HepG2 (cell line): ENCODE measurements around the gene NMNAT1. TPM values are rescaled to one million over a fixed set of nuclear protein-coding genes. Genes with fewer than 3 reads are reported as not detected.

Source experiments
- ATF1 ChIP-seq: IDR thresholded peaks from 2 replicates; pipeline ENCODE4 v1.6.1; 2016; ENCODE audit warnings: mild to moderate bottlenecking, control low read depth
- CHD2 ChIP-seq: IDR thresholded peaks from 2 replicates; pipeline ENCODE4 v1.6.1; 2011; ENCODE audit warnings: low read depth, low read length, improper control_type of control experiment
- GATAD2A ChIP-seq: IDR thresholded peaks from 2 replicates; pipeline ENCODE4 v1.6.1; 2016
- JUNB ChIP-seq: sonication (generic); formaldehyde crosslinking; IDR thresholded peaks from 2 replicates; pipeline ENCODE4 v1.8.0; 2022; ENCODE audit warnings: missing genetic modification reagents, mild to moderate bottlenecking, borderline replicate concordance
- MBNL3 ChIP-seq: fragments of 250-450 bp; sonication (Bioruptor Pico); conservative IDR thresholded peaks from 2 replicates; pipeline ENCODE4 v1.8.0; 2022; ENCODE audit warnings: mild to moderate bottlenecking, inconsistent platforms
- MIER3 ChIP-seq: IDR thresholded peaks from 2 replicates; pipeline ENCODE4 v1.6.1; 2016; ENCODE audit warnings: missing compliant biosample characterization, borderline replicate concordance
- MYC ChIP-seq: sonication (generic); formaldehyde crosslinking; IDR thresholded peaks from 2 replicates; pipeline ENCODE4 v1.9.0; 2021; ENCODE audit warnings: missing genetic modification reagents, borderline replicate concordance
- NR1H2 ChIP-seq: sonication (generic); formaldehyde crosslinking; IDR thresholded peaks from 2 replicates; pipeline ENCODE4 v1.8.1; 2022; ENCODE audit warnings: low read depth, missing genetic modification reagents, borderline replicate concordance
- SAFB2 ChIP-seq: sonication (generic); formaldehyde crosslinking; IDR thresholded peaks from 2 replicates; pipeline ENCODE4 v1.5.1; 2020; ENCODE audit warnings: missing genetic modification reagents, low read depth, mild to moderate bottlenecking, borderline replicate concordance
- SP5 ChIP-seq: IDR thresholded peaks from 2 replicates; pipeline ENCODE4 v1.6.1; 2016; ENCODE audit warnings: low read depth, borderline replicate concordance
- ZNF337 ChIP-seq: sonication (generic); formaldehyde crosslinking; IDR thresholded peaks from 2 replicates; pipeline ENCODE4 v1.5.1; 2020; ENCODE audit warnings: missing genetic modification reagents, low read depth, mild to moderate bottlenecking, borderline replicate concordance
- ZNF570 ChIP-seq: sonication (generic); formaldehyde crosslinking; IDR thresholded peaks from 2 replicates; pipeline ENCODE4 v1.4.0; 2020; ENCODE audit warnings: mild to moderate bottlenecking, missing genetic modification reagents, borderline replicate concordance
- polyA plus RNA-seq, 8 experiments: library from polyadenylated mRNA; depleted of rRNA in 3 of 8; stranded (reverse) in 7 of 8; unstranded in 1 of 8; fragments of >200 nt; fragmentation: Illumina TruSeq in 4 of 8; extraction: Trizol in 4 of 8; gene quantifications; 2 replicates each; pipeline versions ENCODE4 v1.2.1 to v1.2.3, GENCODE V29; 2011 to 2016; ENCODE audit warnings: low read depth in 4 of 8, missing spikeins in 1 of 8, mixed read lengths in 1 of 8; ENCODE audit not compliant: insufficient read depth in 1 of 8
- total RNA-seq, 5 experiments: library from RNA; depleted of rRNA; stranded (reverse); fragments of >200 nt; fragmentation: Illumina TruSeq; extraction: Trizol; gene quantifications; 2 replicates each; pipeline ENCODE4 v1.2.3, GENCODE V29; 2016; ENCODE audit warnings: low read depth in 1 of 5
- TF ChIP-seq, protein P1 (sequence below): sonication (generic); formaldehyde crosslinking; IDR thresholded peaks from 2 replicates; pipeline ENCODE4 v1.9.0; 2021; ENCODE audit warnings: missing genetic modification reagents, mild to moderate bottlenecking, borderline replicate concordance
- TF ChIP-seq, protein P2 (sequence below): sonication (generic); formaldehyde crosslinking; IDR thresholded peaks from 2 replicates; pipeline ENCODE4 v1.5.0; 2020; ENCODE audit warnings: missing genetic modification reagents
- TF ChIP-seq, protein P3 (sequence below): sonication (generic); formaldehyde crosslinking; IDR thresholded peaks from 2 replicates; pipeline ENCODE4 v1.4.0; 2020; ENCODE audit warnings: missing genetic modification reagents, borderline replicate concordance
- TF ChIP-seq, protein P4 (sequence below): IDR thresholded peaks from 2 replicates; pipeline ENCODE4 v1.6.1; 2016; ENCODE audit warnings: low read depth
- TF ChIP-seq, protein P5 (sequence below): sonication (generic); formaldehyde crosslinking; IDR thresholded peaks from 2 replicates; pipeline ENCODE4 v1.4.0; 2020; ENCODE audit warnings: mild to moderate bottlenecking, missing genetic modification reagents

NMNAT1 gene
- total and polyA plus RNA-seq, 2 of the 13 experiments (the other 11 are each of a cell fraction or from before 2014, with no cell fraction given): 5.6 to 12.2 TPM

DNA sequence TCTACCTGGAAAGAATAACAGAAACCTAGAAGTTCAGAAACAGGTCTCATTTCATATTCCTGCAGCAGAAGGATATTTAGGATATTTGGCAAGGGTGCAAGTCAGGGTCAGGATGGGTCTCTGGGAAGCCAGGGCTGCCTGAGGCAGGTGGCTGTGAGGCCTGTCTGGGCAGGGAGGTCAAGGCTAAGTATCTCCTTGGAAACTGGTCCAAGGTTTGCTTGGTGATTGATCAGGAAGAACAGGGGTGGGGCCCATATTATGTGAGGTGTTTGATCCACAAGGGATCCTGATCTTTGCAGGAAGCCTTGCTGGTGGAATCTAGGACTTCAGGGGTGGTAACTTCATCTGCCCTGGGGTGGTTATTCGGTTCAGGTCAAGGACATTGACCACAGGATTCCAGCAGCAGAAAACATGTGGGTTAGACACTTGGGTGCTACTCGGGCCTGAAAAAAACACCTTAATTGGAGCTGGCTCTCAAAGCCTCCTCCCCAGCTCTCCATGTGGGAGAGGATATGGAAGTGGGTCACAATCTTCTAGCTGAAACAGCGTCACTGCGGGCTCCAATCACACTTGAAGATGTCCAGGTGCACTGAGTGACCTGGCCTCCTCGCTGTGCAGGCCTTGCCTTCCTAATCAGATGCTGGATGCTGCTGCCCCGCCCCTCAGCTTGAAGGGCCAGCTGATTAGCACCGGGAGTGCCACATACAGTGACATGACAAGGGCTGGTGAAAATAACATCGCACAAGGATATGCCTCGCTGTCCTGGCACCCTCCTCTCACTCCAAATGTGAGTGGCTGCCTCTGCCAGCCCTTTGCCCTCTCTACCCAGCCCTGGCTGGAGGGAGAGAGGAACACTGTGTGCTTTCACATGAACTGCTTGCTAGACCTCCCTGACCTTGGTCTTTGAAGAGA lies 41.9 kb upstream of the NMNAT1 start (continued):
- peak; percentile 31; the same call in 1 of the 2 replicates for TF ChIP-seq MYC (CRISPR knock-in tag)
- TF ChIP-seq SAFB2 (CRISPR knock-in tag): no peak
- no peak for TF ChIP-seq CHD2
- TF ChIP-seq, protein P1, sequence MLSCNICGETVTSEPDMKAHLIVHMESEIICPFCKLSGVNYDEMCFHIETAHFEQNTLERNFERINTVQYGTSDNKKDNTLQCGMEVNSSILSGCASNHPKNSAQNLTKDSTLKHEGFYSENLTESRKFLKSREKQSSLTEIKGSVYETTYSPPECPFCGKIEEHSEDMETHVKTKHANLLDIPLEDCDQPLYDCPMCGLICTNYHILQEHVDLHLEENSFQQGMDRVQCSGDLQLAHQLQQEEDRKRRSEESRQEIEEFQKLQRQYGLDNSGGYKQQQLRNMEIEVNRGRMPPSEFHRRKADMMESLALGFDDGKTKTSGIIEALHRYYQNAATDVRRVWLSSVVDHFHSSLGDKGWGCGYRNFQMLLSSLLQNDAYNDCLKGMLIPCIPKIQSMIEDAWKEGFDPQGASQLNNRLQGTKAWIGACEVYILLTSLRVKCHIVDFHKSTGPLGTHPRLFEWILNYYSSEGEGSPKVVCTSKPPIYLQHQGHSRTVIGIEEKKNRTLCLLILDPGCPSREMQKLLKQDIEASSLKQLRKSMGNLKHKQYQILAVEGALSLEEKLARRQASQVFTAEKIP (CRISPR knock-in tag): no peak
- TF ChIP-seq, protein P2, sequence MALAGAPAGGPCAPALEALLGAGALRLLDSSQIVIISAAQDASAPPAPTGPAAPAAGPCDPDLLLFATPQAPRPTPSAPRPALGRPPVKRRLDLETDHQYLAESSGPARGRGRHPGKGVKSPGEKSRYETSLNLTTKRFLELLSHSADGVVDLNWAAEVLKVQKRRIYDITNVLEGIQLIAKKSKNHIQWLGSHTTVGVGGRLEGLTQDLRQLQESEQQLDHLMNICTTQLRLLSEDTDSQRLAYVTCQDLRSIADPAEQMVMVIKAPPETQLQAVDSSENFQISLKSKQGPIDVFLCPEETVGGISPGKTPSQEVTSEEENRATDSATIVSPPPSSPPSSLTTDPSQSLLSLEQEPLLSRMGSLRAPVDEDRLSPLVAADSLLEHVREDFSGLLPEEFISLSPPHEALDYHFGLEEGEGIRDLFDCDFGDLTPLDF (CRISPR knock-in tag): no peak
- TF ChIP-seq ZNF337: no peak
- TF ChIP-seq MBNL3 (CRISPR knock-in tag): no peak
- TF ChIP-seq NR1H2 (CRISPR knock-in tag): no peak
- TF ChIP-seq SP5 (CRISPR knock-in tag): peak; percentile 78
- TF ChIP-seq JUNB (CRISPR knock-in tag): no peak
- no peak for TF ChIP-seq ZNF570 (CRISPR knock-in tag)
- TF ChIP-seq, protein P3, sequence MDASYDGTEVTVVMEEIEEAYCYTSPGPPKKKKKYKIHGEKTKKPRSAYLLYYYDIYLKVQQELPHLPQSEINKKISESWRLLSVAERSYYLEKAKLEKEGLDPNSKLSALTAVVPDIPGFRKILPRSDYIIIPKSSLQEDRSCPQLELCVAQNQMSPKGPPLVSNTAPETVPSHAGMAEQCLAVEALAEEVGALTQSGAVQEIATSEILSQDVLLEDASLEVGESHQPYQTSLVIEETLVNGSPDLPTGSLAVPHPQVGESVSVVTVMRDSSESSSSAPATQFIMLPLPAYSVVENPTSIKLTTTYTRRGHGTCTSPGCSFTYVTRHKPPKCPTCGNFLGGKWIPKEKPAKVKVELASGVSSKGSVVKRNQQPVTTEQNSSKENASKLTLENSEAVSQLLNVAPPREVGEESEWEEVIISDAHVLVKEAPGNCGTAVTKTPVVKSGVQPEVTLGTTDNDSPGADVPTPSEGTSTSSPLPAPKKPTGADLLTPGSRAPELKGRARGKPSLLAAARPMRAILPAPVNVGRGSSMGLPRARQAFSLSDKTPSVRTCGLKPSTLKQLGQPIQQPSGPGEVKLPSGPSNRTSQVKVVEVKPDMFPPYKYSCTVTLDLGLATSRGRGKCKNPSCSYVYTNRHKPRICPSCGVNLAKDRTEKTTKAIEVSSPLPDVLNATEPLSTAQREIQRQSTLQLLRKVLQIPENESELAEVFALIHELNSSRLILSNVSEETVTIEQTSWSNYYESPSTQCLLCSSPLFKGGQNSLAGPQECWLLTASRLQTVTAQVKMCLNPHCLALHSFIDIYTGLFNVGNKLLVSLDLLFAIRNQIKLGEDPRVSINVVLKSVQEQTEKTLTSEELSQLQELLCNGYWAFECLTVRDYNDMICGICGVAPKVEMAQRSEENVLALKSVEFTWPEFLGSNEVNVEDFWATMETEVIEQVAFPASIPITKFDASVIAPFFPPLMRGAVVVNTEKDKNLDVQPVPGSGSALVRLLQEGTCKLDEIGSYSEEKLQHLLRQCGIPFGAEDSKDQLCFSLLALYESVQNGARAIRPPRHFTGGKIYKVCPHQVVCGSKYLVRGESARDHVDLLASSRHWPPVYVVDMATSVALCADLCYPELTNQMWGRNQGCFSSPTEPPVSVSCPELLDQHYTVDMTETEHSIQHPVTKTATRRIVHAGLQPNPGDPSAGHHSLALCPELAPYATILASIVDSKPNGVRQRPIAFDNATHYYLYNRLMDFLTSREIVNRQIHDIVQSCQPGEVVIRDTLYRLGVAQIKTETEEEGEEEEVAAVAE (CRISPR knock-in tag): no peak
- no peak for TF ChIP-seq ATF1 (CRISPR knock-in tag)
- TF ChIP-seq, protein P4, sequence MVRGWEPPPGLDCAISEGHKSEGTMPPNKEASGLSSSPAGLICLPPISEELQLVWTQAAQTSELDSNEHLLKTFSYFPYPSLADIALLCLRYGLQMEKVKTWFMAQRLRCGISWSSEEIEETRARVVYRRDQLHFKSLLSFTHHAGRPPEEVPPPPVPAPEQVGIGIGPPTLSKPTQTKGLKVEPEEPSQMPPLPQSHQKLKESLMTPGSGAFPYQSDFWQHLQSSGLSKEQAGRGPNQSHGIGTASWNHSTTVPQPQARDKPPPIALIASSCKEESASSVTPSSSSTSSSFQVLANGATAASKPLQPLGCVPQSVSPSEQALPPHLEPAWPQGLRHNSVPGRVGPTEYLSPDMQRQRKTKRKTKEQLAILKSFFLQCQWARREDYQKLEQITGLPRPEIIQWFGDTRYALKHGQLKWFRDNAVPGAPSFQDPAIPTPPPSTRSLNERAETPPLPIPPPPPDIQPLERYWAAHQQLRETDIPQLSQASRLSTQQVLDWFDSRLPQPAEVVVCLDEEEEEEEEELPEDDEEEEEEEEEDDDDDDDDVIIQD: no peak
- TF ChIP-seq, protein P5, sequence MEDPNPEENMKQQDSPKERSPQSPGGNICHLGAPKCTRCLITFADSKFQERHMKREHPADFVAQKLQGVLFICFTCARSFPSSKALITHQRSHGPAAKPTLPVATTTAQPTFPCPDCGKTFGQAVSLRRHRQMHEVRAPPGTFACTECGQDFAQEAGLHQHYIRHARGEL: no peak
- no peak for TF ChIP-seq GATAD2A
- no peak for TF ChIP-seq MIER3 (CRISPR knock-in tag)
